Fibroblast of pulmonary artery (primary cell): ENCODE data around the gene PFDN4.
"Not testable (repeated sequence)": the region's sequence is repeated elsewhere in the genome, so short reads cannot be mapped to it uniquely, and the experiment has no call there.

ENCODE experiments used
- DNase-seq: peaks from one replicate; pipeline ENCODE4 v3.0.0-alpha.2; 2010; ENCODE audit warnings: low read depth
- H3K4me3 ChIP-seq: replicated peaks from 2 replicates; pipeline ENCODE4 v1.5.1; 2011; ENCODE audit warnings: low read depth, mild to moderate bottlenecking, control low read depth, low read length, moderate library complexity
- TF ChIP-seq, protein P1 (sequence below): IDR thresholded peaks from 2 replicates; pipeline ENCODE4 v1.5.1; 2011; ENCODE audit warnings: mild to moderate bottlenecking, control low read depth, low read length, inconsistent platforms; ENCODE audit errors: missing control alignments

Gene PFDN4

DNA sequence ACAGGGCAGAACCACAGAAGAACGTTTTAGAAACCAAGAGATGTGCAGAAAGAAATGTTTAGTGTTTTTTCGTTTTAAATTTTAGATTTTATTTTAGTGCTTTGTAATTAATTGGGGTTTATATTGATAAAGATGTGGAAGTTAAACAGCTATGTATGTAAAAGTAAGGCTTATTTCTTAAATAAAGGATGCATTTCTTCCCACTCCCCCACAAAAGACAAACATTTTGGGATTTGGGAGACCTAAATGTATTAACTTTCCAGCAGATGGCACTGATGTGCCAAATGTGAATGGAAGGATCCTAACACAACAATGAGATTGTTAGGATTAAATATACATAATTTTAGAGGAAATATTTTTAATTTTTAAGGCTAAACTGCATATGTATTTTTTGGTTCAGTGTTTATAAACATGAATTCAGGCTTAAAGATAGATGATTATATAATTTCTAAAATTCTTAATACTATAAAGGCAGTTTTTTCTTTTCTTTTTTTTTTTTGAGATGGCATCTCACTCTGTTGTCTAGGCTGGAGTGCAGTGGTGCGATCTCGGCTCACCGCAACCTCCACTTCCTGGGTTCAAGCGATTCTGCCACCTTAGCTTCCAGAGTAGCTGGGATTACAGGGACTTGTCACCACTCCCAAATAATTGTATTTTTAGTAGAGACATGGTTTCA, 12.0 kb downstream of the PFDN4 start:
- TF ChIP-seq, protein P1, sequence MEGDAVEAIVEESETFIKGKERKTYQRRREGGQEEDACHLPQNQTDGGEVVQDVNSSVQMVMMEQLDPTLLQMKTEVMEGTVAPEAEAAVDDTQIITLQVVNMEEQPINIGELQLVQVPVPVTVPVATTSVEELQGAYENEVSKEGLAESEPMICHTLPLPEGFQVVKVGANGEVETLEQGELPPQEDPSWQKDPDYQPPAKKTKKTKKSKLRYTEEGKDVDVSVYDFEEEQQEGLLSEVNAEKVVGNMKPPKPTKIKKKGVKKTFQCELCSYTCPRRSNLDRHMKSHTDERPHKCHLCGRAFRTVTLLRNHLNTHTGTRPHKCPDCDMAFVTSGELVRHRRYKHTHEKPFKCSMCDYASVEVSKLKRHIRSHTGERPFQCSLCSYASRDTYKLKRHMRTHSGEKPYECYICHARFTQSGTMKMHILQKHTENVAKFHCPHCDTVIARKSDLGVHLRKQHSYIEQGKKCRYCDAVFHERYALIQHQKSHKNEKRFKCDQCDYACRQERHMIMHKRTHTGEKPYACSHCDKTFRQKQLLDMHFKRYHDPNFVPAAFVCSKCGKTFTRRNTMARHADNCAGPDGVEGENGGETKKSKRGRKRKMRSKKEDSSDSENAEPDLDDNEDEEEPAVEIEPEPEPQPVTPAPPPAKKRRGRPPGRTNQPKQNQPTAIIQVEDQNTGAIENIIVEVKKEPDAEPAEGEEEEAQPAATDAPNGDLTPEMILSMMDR, result peak; percentile 64
- peak; percentile 77 for DNase-seq
- no peak overlapping the region for H3K4me3 ChIP-seq

DNA sequence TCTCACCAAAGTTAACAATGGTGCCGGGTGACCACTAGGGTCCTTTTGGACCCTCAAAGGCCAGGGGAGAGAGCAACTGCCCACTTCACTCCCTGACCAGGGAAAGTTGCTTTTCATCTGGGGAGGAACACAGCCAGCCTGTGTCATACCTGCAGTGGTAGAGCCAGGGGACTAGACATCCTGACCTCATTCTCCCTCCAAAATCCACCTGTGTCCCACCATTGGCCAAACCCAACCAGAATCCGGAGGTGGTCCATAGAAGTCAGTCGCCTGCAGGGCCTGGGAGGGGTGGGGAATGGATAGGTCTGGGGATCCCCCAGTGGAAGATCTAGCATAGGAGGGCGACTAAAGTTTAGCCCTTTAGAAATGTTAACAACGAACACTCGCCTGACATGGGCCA, 12.8 kb downstream of the PFDN4 start:
- TF ChIP-seq, protein P1, result no peak
- no peak overlapping the region for H3K4me3 ChIP-seq
- DNase-seq, result no peak

DNA sequence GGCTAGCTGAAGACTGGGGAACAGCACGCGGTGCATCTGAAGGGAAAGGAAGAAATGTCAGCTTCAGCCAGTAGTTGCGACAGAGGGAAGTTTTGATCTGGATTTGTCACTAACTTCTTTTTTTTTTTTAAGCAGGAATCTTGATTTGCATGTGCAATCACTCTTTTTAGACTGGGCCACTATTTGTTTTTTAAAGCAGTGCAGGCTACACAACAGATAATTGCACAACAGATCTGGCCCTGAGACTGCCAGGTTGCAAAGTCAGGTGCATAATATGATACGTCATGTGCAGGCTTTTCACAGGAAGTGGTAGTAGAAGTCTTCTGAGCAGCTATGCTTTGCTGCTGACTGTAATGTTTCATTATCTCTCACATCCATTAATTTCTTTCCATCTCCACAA, 13.5 kb downstream of the PFDN4 start:
- peak; percentile 17 for DNase-seq
- TF ChIP-seq, protein P1, result no peak
- no peak overlapping the region for H3K4me3 ChIP-seq

DNA sequence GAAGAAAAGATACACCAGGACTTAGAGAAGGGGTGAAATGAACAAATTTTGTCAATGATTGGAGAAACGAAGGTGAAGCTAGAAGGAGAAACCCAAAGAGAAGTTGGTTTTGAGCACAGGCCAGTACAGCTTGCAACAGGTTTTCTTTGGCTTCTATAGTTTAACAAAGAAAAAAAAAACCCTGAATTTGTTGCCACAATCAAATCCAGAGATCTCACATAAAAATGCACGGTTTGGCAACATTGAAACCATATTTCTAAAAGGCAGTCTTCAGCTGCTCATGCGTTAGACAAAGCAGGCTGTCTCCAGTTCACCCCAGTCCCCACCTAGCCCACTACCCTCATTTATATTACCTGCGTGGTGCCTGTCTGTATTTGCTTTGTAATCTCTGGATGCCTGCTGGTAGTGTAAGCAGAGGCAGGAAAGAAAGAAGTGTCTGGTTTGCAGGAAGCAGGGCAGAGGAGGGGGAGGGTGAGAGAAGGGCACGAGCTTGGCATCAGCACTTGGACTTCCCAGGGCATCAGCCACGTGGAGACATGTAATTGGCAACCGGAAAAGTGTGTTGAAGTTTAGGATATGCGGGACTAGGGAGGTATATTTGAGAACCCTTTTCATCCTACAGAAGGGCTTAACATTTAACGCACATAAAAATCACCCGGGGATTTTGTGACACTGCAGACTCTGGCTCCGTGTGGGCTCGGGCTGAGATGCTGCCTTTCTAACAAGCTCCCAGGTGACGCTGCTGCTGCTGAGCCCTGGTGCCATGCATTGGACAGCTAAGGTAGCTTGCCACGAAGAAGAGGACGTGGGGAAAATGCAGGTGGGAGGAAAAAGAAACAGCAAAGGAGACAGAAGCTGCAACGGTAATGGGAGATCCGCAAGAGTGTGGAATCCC, 14.4 kb downstream of the PFDN4 start:
- TF ChIP-seq, protein P1, result no peak
- DNase-seq, result no peak
- H3K4me3 ChIP-seq, result no peak overlapping the region

DNA sequence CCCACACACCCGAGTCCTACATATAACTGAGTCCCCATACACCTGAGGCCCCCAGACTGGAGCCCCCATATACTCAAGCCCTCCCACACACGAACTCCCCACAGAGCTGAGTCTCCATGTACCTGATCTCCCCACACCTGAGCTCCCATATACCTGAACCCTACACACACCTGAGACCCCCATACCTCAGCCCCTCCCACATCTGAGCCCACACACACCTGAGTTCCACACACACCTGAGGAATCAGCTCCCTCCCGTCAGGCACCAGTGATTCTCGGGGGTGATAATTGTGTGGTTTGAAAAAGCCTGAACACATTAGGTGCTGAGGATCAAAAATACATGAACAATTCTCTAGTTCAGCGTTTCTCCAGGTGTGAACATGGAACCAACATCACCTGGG, 15.4 kb downstream of the PFDN4 start:
- TF ChIP-seq, protein P1, result no peak
- H3K4me3 ChIP-seq, result no peak overlapping the region
- no peak for DNase-seq

DNA sequence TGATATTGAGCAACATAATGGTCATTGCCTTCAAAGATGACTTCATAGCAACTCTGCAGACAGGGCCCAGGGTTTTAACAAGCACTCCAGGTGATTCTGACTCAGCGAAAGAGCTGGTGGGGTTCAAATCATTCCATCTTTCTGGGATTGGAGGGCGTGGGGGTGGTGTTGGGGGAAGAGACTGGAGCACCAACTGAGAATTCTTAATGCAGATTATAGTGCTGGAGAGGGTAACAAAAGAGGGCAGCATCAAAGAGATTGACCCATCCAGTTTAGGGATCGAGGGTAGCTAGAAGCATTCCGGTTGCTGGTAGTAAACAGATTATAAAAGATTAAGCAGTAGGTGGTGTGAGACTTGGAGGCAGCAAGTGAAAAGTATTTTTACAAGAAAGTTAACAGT, 15.9 kb downstream of the PFDN4 start:
- no peak for DNase-seq
- TF ChIP-seq, protein P1, result no peak
- H3K4me3 ChIP-seq, result no peak overlapping the region

DNA sequence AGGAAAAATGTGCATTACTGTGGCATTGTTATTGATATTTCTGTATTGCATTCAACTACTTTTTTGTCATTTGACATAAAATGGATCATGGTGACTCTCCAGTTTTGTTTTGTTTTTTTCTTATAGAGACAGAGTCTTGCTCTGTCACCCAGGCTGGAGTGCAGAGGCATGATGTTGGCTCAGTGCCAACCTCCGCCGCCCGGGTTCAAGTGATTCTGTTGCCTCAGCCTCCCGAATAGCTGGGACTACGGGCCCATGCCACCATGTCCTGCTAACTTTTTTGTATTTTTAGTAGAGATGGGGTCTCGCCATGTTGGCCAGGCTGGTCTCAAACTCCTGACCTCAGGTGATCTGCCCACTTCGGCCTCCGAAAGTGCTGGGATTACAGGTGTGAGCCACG, 16.8 kb downstream of the PFDN4 start:
- not testable (repeated sequence) for DNase-seq, H3K4me3 ChIP-seq
